ENCODE data around the gene KRT2. TPM values are rescaled to one million over a fixed set of nuclear protein-coding genes. Genes with fewer than 3 reads are reported as not detected.

Gene KRT2
- total RNA-seq, 1 experiment from 2014 or later = not detected

GRCh38 chr12:52600071-52600470 is 51.9 kb downstream of the KRT2 start:
- no peak for DNase-seq (ENCODE audit: low spot score)

- no peak for DNase-seq (ENCODE audit: low spot score)
Measured at GRCh38 chr12:52598966-52599365, 53.0 kb downstream of the KRT2 start.

Other genes starting within 250 kb of the KRT2 start
- not detected in 2 replicates for gene KRT82, start 245.9 kb downstream of the KRT2 start, total RNA-seq (2014; rRNA removed; shearing (Covaris generic))
- 0.08 TPM in 2 replicates for gene KRT75, start 217.8 kb downstream of the KRT2 start, total RNA-seq (2014; rRNA removed; shearing (Covaris generic))
- gene KRT6B, start 200.1 kb downstream of the KRT2 start, total RNA-seq (2014; rRNA removed; shearing (Covaris generic)) = 0.23 TPM in 1 of 2 replicates, not detected in the other
- gene KRT6C, start 178.4 kb downstream of the KRT2 start, total RNA-seq (2014; rRNA removed; shearing (Covaris generic)) = not detected in 2 replicates
- not detected in 2 replicates for gene KRT6A, start 159.0 kb downstream of the KRT2 start, total RNA-seq (2014; rRNA removed; shearing (Covaris generic))
- not detected in 2 replicates for gene KRT5, start 131.8 kb downstream of the KRT2 start, total RNA-seq (2014; rRNA removed; shearing (Covaris generic))
- not detected in 2 replicates for gene KRT71, start 99.1 kb downstream of the KRT2 start, total RNA-seq (2014; rRNA removed; shearing (Covaris generic))
- not detected in 2 replicates for gene KRT74, start 78.4 kb downstream of the KRT2 start, total RNA-seq (2014; rRNA removed; shearing (Covaris generic))
- not detected in 2 replicates for gene KRT72, start 50.7 kb downstream of the KRT2 start, total RNA-seq (2014; rRNA removed; shearing (Covaris generic))
- not detected in 2 replicates for gene KRT73, start 33.7 kb downstream of the KRT2 start, total RNA-seq (2014; rRNA removed; shearing (Covaris generic))
- not detected in 2 replicates for gene KRT1, start 28.2 kb upstream of the KRT2 start, total RNA-seq (2014; rRNA removed; shearing (Covaris generic))
- gene KRT77, start 51.3 kb upstream of the KRT2 start, total RNA-seq (2014; rRNA removed; shearing (Covaris generic)) = not detected in 2 replicates
- not detected in 2 replicates for gene KRT76, start 125.1 kb upstream of the KRT2 start, total RNA-seq (2014; rRNA removed; shearing (Covaris generic))
- gene KRT3, start 143.9 kb upstream of the KRT2 start, total RNA-seq (2014; rRNA removed; shearing (Covaris generic)) = not detected in 2 replicates
- 0.47 TPM in 1 of 2 replicates, not detected in the other for gene KRT4, start 161.9 kb upstream of the KRT2 start, total RNA-seq (2014; rRNA removed; shearing (Covaris generic))
- gene KRT79, start 182.1 kb upstream of the KRT2 start, total RNA-seq (2014; rRNA removed; shearing (Covaris generic)) = not detected in 2 replicates
- not detected in 2 replicates for gene KRT78, start 196.8 kb upstream of the KRT2 start, total RNA-seq (2014; rRNA removed; shearing (Covaris generic))

All from HT-29 (cell line).